ENCODE results near the gene FURIN.
"Not testable (repeated sequence)": the region's sequence is repeated elsewhere in the genome, so short reads cannot be mapped to it uniquely, and the experiment has no call there.

DNA sequence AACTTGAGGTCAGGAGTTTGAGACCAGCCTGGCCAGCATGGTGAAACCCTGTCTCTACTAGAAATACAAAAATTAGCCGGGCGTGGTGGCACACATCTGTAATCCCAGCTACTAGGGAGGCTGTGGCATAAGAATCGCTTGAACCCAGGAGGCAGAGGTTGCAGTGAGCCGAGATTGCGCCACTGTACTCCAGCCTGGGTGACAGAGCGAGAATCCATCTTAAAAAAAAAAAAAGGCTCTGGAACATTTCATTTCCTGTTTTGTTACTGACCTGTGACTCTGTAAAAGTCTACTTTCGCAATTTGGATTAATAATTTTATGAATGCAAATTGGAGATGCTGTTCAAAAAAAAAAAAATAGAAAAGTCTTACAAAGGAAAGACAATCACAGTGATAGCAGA, 59.7 kb downstream of the FURIN start:
- TF ChIP-seq, protein P1, sequence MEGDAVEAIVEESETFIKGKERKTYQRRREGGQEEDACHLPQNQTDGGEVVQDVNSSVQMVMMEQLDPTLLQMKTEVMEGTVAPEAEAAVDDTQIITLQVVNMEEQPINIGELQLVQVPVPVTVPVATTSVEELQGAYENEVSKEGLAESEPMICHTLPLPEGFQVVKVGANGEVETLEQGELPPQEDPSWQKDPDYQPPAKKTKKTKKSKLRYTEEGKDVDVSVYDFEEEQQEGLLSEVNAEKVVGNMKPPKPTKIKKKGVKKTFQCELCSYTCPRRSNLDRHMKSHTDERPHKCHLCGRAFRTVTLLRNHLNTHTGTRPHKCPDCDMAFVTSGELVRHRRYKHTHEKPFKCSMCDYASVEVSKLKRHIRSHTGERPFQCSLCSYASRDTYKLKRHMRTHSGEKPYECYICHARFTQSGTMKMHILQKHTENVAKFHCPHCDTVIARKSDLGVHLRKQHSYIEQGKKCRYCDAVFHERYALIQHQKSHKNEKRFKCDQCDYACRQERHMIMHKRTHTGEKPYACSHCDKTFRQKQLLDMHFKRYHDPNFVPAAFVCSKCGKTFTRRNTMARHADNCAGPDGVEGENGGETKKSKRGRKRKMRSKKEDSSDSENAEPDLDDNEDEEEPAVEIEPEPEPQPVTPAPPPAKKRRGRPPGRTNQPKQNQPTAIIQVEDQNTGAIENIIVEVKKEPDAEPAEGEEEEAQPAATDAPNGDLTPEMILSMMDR (IDR thresholded peaks at IDR 0.05): not testable (repeated sequence)
- TF ChIP-seq POLR2A (IDR thresholded peaks at IDR 0.05): not testable (repeated sequence)

All from uterus (tissue), 2 donors.